ENCODE data around the gene UROC1.

- TF ChIP-seq, protein P1, sequence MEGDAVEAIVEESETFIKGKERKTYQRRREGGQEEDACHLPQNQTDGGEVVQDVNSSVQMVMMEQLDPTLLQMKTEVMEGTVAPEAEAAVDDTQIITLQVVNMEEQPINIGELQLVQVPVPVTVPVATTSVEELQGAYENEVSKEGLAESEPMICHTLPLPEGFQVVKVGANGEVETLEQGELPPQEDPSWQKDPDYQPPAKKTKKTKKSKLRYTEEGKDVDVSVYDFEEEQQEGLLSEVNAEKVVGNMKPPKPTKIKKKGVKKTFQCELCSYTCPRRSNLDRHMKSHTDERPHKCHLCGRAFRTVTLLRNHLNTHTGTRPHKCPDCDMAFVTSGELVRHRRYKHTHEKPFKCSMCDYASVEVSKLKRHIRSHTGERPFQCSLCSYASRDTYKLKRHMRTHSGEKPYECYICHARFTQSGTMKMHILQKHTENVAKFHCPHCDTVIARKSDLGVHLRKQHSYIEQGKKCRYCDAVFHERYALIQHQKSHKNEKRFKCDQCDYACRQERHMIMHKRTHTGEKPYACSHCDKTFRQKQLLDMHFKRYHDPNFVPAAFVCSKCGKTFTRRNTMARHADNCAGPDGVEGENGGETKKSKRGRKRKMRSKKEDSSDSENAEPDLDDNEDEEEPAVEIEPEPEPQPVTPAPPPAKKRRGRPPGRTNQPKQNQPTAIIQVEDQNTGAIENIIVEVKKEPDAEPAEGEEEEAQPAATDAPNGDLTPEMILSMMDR (conservative IDR thresholded peaks at IDR 0.05 in 1 of 2, IDR thresholded peaks at IDR 0.05 in 1 of 2; ENCODE audit: extremely low read depth in 1 of 2, insufficient read depth in 1 of 2, low read depth in 1 of 2, low read length in 2 of 2), result no peak
- no peak for TF ChIP-seq EZH2 (IDR thresholded peaks at IDR 0.05; ENCODE audit: borderline replicate concordance, low read length)
These were observed 23.2 kb downstream of the UROC1 start for GRCh38 chr3:126494204-126494969.
